MM.1S (cell line): Measurements from ENCODE around the gene GVQW3.

ENCODE experiments used
- DNase-seq: peaks from one replicate; pipeline ENCODE4 v3.0.0-alpha.2; 2015
- H2AFZ ChIP-seq: fragments of 300-600 bp; sonication (generic); 2 replicates; pipeline ENCODE4 v1.6.0; 2016; ENCODE audit warnings: antibody characterized with exemption, low read length
- H3F3A ChIP-seq: fragments of 300-600 bp; sonication (generic); 2 replicates; pipeline ENCODE4 v1.6.1; 2016; ENCODE audit warnings: mild to moderate bottlenecking, antibody characterized with exemption, low read length, moderate library complexity, mixed read lengths; ENCODE audit not compliant: insufficient read depth
- H3K27ac ChIP-seq: fragments of 300-600 bp; sonication (generic); 2 replicates; pipeline ENCODE4 v1.5.1; 2016; ENCODE audit warnings: mild to moderate bottlenecking, low read length
- H3K27me3 ChIP-seq: fragments of 300-600 bp; sonication (generic); replicated peaks from 2 replicates; pipeline ENCODE4 v1.6.0; 2016; ENCODE audit warnings: low read length; ENCODE audit not compliant: insufficient read depth
- H3K36me3 ChIP-seq: fragments of 300-600 bp; sonication (generic); replicated peaks from 2 replicates; pipeline ENCODE4 v1.6.1; 2016; ENCODE audit warnings: mild to moderate bottlenecking, low read length, mixed read lengths; ENCODE audit not compliant: insufficient read depth
- H3K4me1 ChIP-seq: fragments of 300-600 bp; sonication (generic); 2 replicates; pipeline ENCODE4 v1.6.1; 2016; ENCODE audit warnings: low read length, mixed read lengths
- H3K4me2 ChIP-seq: fragments of 300-600 bp; sonication (generic); 2 replicates; pipeline ENCODE4 v1.6.0; 2016; ENCODE audit warnings: low read depth, low read length
- H3K4me3 ChIP-seq: fragments of 300-600 bp; sonication (generic); 2 replicates; pipeline ENCODE4 v1.5.1; 2016; ENCODE audit warnings: low read length, mixed read lengths
- H3K79me2 ChIP-seq: fragments of 300-600 bp; sonication (generic); 2 replicates; pipeline ENCODE4 v1.6.1; 2016; ENCODE audit warnings: mixed run types, low read length, mixed read lengths
- H3K9ac ChIP-seq: fragments of 300-600 bp; sonication (generic); 2 replicates; pipeline ENCODE4 v1.6.1; 2016; ENCODE audit warnings: low read length, mixed read lengths
- H3K9me2 ChIP-seq: fragments of 300-600 bp; sonication (generic); replicated peaks from 2 replicates; pipeline ENCODE4 v1.6.1; 2016; ENCODE audit warnings: mild to moderate bottlenecking, low read length, mixed read lengths; ENCODE audit not compliant: insufficient read depth
- H3K9me3 ChIP-seq: fragments of 300-600 bp; sonication (generic); replicated peaks from 2 replicates; pipeline ENCODE4 v1.6.1; 2016; ENCODE audit warnings: mild to moderate bottlenecking, low read length, mixed read lengths; ENCODE audit not compliant: insufficient read depth
- H4K20me1 ChIP-seq: fragments of 300-600 bp; sonication (generic); 2 replicates; pipeline ENCODE4 v1.6.1; 2016; ENCODE audit warnings: mild to moderate bottlenecking, low read length, moderate library complexity, mixed read lengths; ENCODE audit not compliant: insufficient read depth
- CTCF ChIP-seq: fragments of 300-600 bp; sonication (generic); IDR thresholded peaks from 2 replicates; pipeline ENCODE4 v1.5.1; 2016; ENCODE audit warnings: antibody characterized with exemption, low read length, mixed read lengths
- EZH2 ChIP-seq: fragments of 300-600 bp; sonication (generic); optimal IDR thresholded peaks from 2 replicates; pipeline ENCODE3; 2017; ENCODE audit warnings: low read depth, mild to moderate bottlenecking, antibody characterized with exemption, low read length, mixed read lengths
- EZH2phosphoT487 ChIP-seq: fragments of 300-600 bp; sonication (generic); IDR thresholded peaks from 2 replicates; pipeline ENCODE4 v1.6.1; 2018; ENCODE audit warnings: antibody characterized with exemption, low read length

The GVQW3 gene

GRCh38 chr11:76426660-76427059, 45.5 kb downstream of the GVQW3 start:
- Histone ChIP-seq H3K79me2 (no peaks in the 10 kb centered on the region), H4K20me1 (no peaks in the 10 kb centered on the region), H3K9me2 (no peaks in the 10 kb centered on the region), H3F3A (no peaks in the 10 kb centered on the region), H3K27me3 (no peaks in the 10 kb centered on the region), H2AFZ (no peak overlapping the region), H3K9me3 (no peaks in the 10 kb centered on the region), H3K4me2 (no peak overlapping the region), H3K9ac (no peak overlapping the region), H3K4me1 (peaks cover 17% of the 10 kb centered on the region), H3K4me3 (no peak overlapping the region), H3K27ac (no peak overlapping the region), H3K36me3 (no peaks in the 10 kb centered on the region)
- no peak for TF ChIP-seq CTCF
- no peak for TF ChIP-seq EZH2
- no peak for TF ChIP-seq EZH2phosphoT487
- no peak for DNase-seq

GRCh38 chr11:76436020-76436419, 54.9 kb downstream of the GVQW3 start:
- Histone ChIP-seq H3K36me3 (no peaks in the 10 kb centered on the region), H2AFZ (no peak overlapping the region), H3K9ac (no peak overlapping the region), H3K4me1 (no peaks in the 10 kb centered on the region), H3K79me2 (no peaks in the 10 kb centered on the region), H3K4me2 (no peak overlapping the region), H3K4me3 (no peak overlapping the region), H3K9me3 (no peaks in the 10 kb centered on the region), H4K20me1 (no peaks in the 10 kb centered on the region), H3K27ac (no peak overlapping the region), H3K9me2 (no peaks in the 10 kb centered on the region), H3K27me3 (no peaks in the 10 kb centered on the region), H3F3A (peaks cover 5% of the 10 kb centered on the region; the same call in 1 of the 2 replicates)
- no peak for TF ChIP-seq EZH2
- no peak for TF ChIP-seq CTCF
- DNase-seq = no peak

GRCh38 chr11:76443268-76443980, 62.3 kb downstream of the GVQW3 start:
- no peak for TF ChIP-seq EZH2phosphoT487
- H4K20me1 ChIP-seq = no peaks in the 10 kb centered on the region
- peaks cover 6% of the 10 kb centered on the region; the same call in 1 of the 2 replicates for H3K4me1 ChIP-seq
- peaks cover 5% of the 10 kb centered on the region; the same call in 1 of the 2 replicates for H3F3A ChIP-seq
- no peaks in the 10 kb centered on the region for H3K9me3 ChIP-seq
- no peaks in the 10 kb centered on the region for H3K27me3 ChIP-seq
- H3K9ac ChIP-seq = peak overlapping the region; percentile 97
- H3K4me3 ChIP-seq = peak overlapping the region; percentile 96
- peak overlapping the region; percentile 60 for H3K4me2 ChIP-seq
- H3K79me2 ChIP-seq = peaks cover 54% of the 10 kb centered on the region
- no peak overlapping the region for H2AFZ ChIP-seq
- peaks cover 2% of the 10 kb centered on the region; the same call in 1 of the 2 replicates for H3K36me3 ChIP-seq
- no peak for DNase-seq
- H3K9me2 ChIP-seq = no peaks in the 10 kb centered on the region
- H3K27ac ChIP-seq = no peak overlapping the region

- peaks cover 2% of the 10 kb centered on the region; the same call in 1 of the 2 replicates for H3K36me3 ChIP-seq
- H3K4me3 ChIP-seq = peak overlapping the region; percentile 96
- no peaks in the 10 kb centered on the region for H4K20me1 ChIP-seq
- peak overlapping the region; percentile 97 for H3K9ac ChIP-seq
- H3K4me1 ChIP-seq = peaks cover 6% of the 10 kb centered on the region; the same call in 1 of the 2 replicates
- H3F3A ChIP-seq = peaks cover 5% of the 10 kb centered on the region; the same call in 1 of the 2 replicates
- peak overlapping the region; percentile 60 for H3K4me2 ChIP-seq
- H3K9me2 ChIP-seq = no peaks in the 10 kb centered on the region
- TF ChIP-seq EZH2 (no peak), CTCF (no peak), EZH2phosphoT487 (no peak)
- peaks cover 58% of the 10 kb centered on the region for H3K79me2 ChIP-seq
- H3K27me3 ChIP-seq = no peaks in the 10 kb centered on the region
- peak overlapping the region; percentile 79; the same call in 1 of the 2 replicates for H3K27ac ChIP-seq
- DNase-seq = no peak
- peak overlapping the region; percentile 86 for H2AFZ ChIP-seq
- H3K9me3 ChIP-seq = no peaks in the 10 kb centered on the region
These were observed 62.9 kb downstream of the GVQW3 start for GRCh38 chr11:76444065-76444383.
